MCF 10A (cell line): ENCODE measurements around the gene SERTAD1. TPM values are rescaled to one million over a fixed set of nuclear protein-coding genes. Genes with fewer than 3 reads are reported as not detected.

Experiments used
- BruUV-seq: library from RNA; stranded (reverse); fragments of 400-500 nt; replicated peaks from 2 replicates; lab custom pipeline; 2021; lab: Mats Ljungman, UMichigan
- CTCF ChIA-PET: fragments of 300-600 bp; sonication (Branson Sonifier 250); formaldehyde crosslinking; extraction: SDS; loops from one replicate; lab custom pipeline; 2021; ENCODE audit warnings: antibody characterized with exemption, inconsistent platforms; lab: Yijun Ruan, JAX
- POLR2A ChIA-PET: fragments of 300-600, 350-650 bp; sonication (Branson Sonifier 250); formaldehyde crosslinking; extraction: SDS; loops from one replicate; lab custom pipeline; 2020; ENCODE audit warnings: antibody characterized with exemption, inconsistent platforms; lab: Yijun Ruan, JAX
- DNase-seq: peaks from one replicate; pipeline ENCODE4 v3.0.0-alpha.2; 2018; ENCODE audit not compliant: unreplicated experiment
- H3K27ac Mint-ChIP-seq: one replicate; pipeline ENCODE4 v1.8.0; 2022; ENCODE audit warnings: mild to moderate bottlenecking, low read depth, mixed read lengths; ENCODE audit not compliant: unreplicated experiment
- H3K27me3 Mint-ChIP-seq: one replicate; pipeline ENCODE4 v1.8.0; 2022; ENCODE audit warnings: mixed read lengths; ENCODE audit not compliant: insufficient read depth, unreplicated experiment
- H3K36me3 Mint-ChIP-seq: one replicate; pipeline ENCODE4 v1.8.0; 2022; ENCODE audit warnings: mild to moderate bottlenecking, moderate library complexity, mixed read lengths; ENCODE audit not compliant: insufficient read depth, unreplicated experiment
- H3K4me1 Mint-ChIP-seq: one replicate; pipeline ENCODE4 v1.8.0; 2022; ENCODE audit warnings: mixed read lengths; ENCODE audit not compliant: insufficient read depth, unreplicated experiment
- H3K4me3 Mint-ChIP-seq: one replicate; pipeline ENCODE4 v1.8.0; 2022; ENCODE audit warnings: mild to moderate bottlenecking, moderate library complexity, mixed read lengths; ENCODE audit not compliant: unreplicated experiment
- H3K9me3 Mint-ChIP-seq: one replicate; pipeline ENCODE4 v1.8.0; 2022; ENCODE audit warnings: mixed read lengths; ENCODE audit not compliant: unreplicated experiment
- intact Hi-C: fragments of 100-400 bp; cut with micrococcal nuclease; formaldehyde crosslinking; loops from 2 replicates; pipeline ENCODE4 v1.14.1; 2022
- total RNA-seq: library from RNA; stranded (reverse); gene quantifications from 2 replicates; pipeline ENCODE4 v1.2.3, GENCODE V29; 2022
- TF ChIP-seq, protein P1 (sequence below): fragments of 200-600 bp; IDR thresholded peaks from one replicate; pipeline ENCODE4 v1.8.0; 2022; ENCODE audit warnings: antibody characterized with exemption, mild to moderate bottlenecking; ENCODE audit not compliant: unreplicated experiment

The SERTAD1 gene
- total RNA-seq, 1 experiment from 2014 or later = 17.9 TPM

DNA sequence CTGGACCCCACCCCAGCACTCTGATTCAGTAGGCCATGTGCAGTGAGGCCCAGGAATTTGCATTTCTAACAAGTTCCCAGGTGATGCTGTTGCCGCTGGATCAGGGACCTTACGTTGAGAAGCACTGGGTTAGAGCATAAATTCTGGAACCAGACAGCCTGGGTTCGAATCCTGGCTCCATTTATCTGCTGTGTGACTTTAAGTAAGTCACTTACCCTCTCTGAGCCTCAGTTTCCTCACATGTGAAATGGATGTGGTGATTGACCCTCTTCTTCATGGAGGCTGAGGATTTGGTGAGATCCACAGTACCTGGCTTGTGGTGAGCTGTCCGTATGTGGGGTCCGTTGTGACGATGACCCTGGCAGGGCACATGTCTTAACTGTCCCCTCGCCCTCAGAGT, 51.7 kb downstream of the SERTAD1 start:
- ChIA-PET POLR2A (no interaction called here), CTCF (interaction anchor here (0.7 kb wide), 1 partner anchor 70 kb away, joined by 3 read pairs; the partner anchor contains the start of gene SERTAD3)
- Mint-ChIP-seq H3K9me3 (no peaks in the 10 kb centered on the region), H3K27me3 (no peaks in the 10 kb centered on the region), H3K36me3 (peaks cover 48% of the 10 kb centered on the region), H3K4me3 (no peak overlapping the region), H3K4me1 (no peaks in the 10 kb centered on the region), H3K27ac (peak overlapping the region; percentile 80)
- TF ChIP-seq, protein P1, sequence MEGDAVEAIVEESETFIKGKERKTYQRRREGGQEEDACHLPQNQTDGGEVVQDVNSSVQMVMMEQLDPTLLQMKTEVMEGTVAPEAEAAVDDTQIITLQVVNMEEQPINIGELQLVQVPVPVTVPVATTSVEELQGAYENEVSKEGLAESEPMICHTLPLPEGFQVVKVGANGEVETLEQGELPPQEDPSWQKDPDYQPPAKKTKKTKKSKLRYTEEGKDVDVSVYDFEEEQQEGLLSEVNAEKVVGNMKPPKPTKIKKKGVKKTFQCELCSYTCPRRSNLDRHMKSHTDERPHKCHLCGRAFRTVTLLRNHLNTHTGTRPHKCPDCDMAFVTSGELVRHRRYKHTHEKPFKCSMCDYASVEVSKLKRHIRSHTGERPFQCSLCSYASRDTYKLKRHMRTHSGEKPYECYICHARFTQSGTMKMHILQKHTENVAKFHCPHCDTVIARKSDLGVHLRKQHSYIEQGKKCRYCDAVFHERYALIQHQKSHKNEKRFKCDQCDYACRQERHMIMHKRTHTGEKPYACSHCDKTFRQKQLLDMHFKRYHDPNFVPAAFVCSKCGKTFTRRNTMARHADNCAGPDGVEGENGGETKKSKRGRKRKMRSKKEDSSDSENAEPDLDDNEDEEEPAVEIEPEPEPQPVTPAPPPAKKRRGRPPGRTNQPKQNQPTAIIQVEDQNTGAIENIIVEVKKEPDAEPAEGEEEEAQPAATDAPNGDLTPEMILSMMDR = no peak
- no peak for DNase-seq
- intact Hi-C loops = no loop called here
- BruUV-seq = no TSS peak

DNA sequence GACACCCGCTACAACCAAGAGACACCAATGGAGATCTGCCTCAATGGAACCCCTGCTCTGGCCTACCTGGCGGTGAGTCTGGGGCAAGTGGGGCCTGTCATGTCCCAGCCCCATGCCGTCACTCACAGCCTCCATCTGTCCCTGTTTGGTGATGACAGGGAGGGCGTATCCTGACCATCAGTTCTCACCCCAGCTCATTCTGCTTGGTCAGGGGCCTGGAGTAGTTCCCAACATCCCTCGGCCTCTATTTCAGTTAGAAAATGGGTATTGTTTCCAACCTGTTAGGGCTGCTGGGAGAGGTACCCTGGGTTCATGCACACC, 54.0 kb downstream of the SERTAD1 start:
- BruUV-seq = no TSS peak
- no peak overlapping the region for H3K4me3 Mint-ChIP-seq
- ChIA-PET POLR2A (no interaction called here), CTCF (no interaction called here)
- H3K27ac Mint-ChIP-seq = no peak overlapping the region
- H3K9me3 Mint-ChIP-seq = no peaks in the 10 kb centered on the region
- DNase-seq = no peak
- TF ChIP-seq, protein P1 = no peak
- no peaks in the 10 kb centered on the region for H3K4me1 Mint-ChIP-seq
- intact Hi-C loops = no loop called here
- peaks cover 48% of the 10 kb centered on the region for H3K36me3 Mint-ChIP-seq
- no peaks in the 10 kb centered on the region for H3K27me3 Mint-ChIP-seq

Other genes with a start within 250 kb of the SERTAD1 start
- gene MAP3K10, start 234.6 kb downstream of the SERTAD1 start, total RNA-seq = 17.1 and 23.2 TPM in 2 replicates
- not detected in 2 replicates for gene TTC9B, start 207.6 kb downstream of the SERTAD1 start, total RNA-seq
- gene CCNP, start 199.3 kb downstream of the SERTAD1 start, total RNA-seq = 2.1 and 2.2 TPM in 2 replicates
- gene AKT2, start 140.6 kb downstream of the SERTAD1 start, total RNA-seq = 108 and 111 TPM in 2 replicates
- 14.9 and 16.1 TPM in 2 replicates for gene C19orf47, start 77.6 kb downstream of the SERTAD1 start, total RNA-seq
- gene PLD3, start 77.3 kb downstream of the SERTAD1 start, total RNA-seq = 98.9 and 130 TPM in 2 replicates
- gene HIPK4, start 35.8 kb downstream of the SERTAD1 start, total RNA-seq = not detected in 2 replicates
- 2.1 and 2.4 TPM in 2 replicates for gene PRX, start 12.6 kb downstream of the SERTAD1 start, total RNA-seq
- gene SERTAD3, start 18.3 kb upstream of the SERTAD1 start, total RNA-seq = 23.3 and 29.4 TPM in 2 replicates
- 44.0 and 68.7 TPM in 2 replicates for gene BLVRB, start 39.8 kb upstream of the SERTAD1 start, total RNA-seq
- 0.63 and 1.1 TPM in 2 replicates for gene SPTBN4, start 41.0 kb upstream of the SERTAD1 start, total RNA-seq
- 41.5 and 44.0 TPM in 2 replicates for gene SHKBP1, start 150.9 kb upstream of the SERTAD1 start, total RNA-seq
- gene LTBP4, start 175.4 kb upstream of the SERTAD1 start, total RNA-seq = 76.4 and 103 TPM in 2 replicates